Measurements from ENCODE around the gene FREM2. TPM values are rescaled to one million over a fixed set of nuclear protein-coding genes. Genes with fewer than 3 reads are reported as not detected.

Gene FREM2
- polyA plus RNA-seq, 2 of the 4 experiments (the other 2 are of a cell fraction), result not detected

GRCh38 chr13:38784036-38784880 lies 97.4 kb downstream of the FREM2 start:
- H3K4me1 ChIP-seq, result no peaks in the 10 kb centered on the region
- H3K9me3 ChIP-seq, result no peaks in the 10 kb centered on the region
- ChIA-PET CTCF (no interaction called here), POLR2A (no interaction called here)
- 37% methylated on average over 15 of the region's 15 CpGs for WGBS (ENCODE audit: missing lambda C conversion rate)
- DNase-seq (ENCODE audit: low read depth in 1 of 2, low spot score in 1 of 2) (no peak), ATAC-seq (no peak), FAIRE-seq (no peak)
- TF ChIP-seq USF2 (IDR thresholded peaks at IDR 0.05) (no peak), HDAC2 (IDR thresholded peaks at IDR 0.05) (no peak), HOXB5 (CRISPR knock-in tag; IDR thresholded peaks at IDR 0.05) (no peak), POLR2A (IDR thresholded peaks at IDR 0.05; ENCODE audit: low read length) (no peak), MYC (IDR thresholded peaks at IDR 0.05; ENCODE audit: borderline replicate concordance, low read length) (no peak), ELK1 (IDR thresholded peaks at IDR 0.05; ENCODE audit: low read depth, low read length) (no peak), HOXB13 (CRISPR knock-in tag; IDR thresholded peaks at IDR 0.05; ENCODE audit: low read depth) (no peak), MAFK (IDR thresholded peaks at IDR 0.05; ENCODE audit: partially characterized antibody) (no peak), RARB (CRISPR knock-in tag; IDR thresholded peaks at IDR 0.05) (no peak), EP300 (IDR thresholded peaks at IDR 0.05) (no peak), ZC3H11A (IDR thresholded peaks at IDR 0.05) (no peak), KDM1A (IDR thresholded peaks at IDR 0.05; ENCODE audit: low read depth) (no peak), RCOR1 (IDR thresholded peaks at IDR 0.05; ENCODE audit: low read depth, low read length) (no peak), FOSL2 (IDR thresholded peaks at IDR 0.05) (no peak), FOSL2 (CRISPR knock-in tag; IDR thresholded peaks at IDR 0.05) (no peak), JUNB (IDR thresholded peaks at IDR 0.05) (no peak)
- TF ChIP-seq, protein P1, sequence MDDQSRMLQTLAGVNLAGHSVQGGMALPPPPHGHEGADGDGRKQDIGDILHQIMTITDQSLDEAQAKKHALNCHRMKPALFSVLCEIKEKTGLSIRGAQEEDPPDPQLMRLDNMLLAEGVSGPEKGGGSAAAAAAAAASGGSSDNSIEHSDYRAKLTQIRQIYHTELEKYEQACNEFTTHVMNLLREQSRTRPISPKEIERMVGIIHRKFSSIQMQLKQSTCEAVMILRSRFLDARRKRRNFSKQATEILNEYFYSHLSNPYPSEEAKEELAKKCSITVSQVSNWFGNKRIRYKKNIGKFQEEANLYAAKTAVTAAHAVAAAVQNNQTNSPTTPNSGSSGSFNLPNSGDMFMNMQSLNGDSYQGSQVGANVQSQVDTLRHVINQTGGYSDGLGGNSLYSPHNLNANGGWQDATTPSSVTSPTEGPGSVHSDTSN (IDR thresholded peaks at IDR 0.05), result no peak
- TF ChIP-seq, protein P2, sequence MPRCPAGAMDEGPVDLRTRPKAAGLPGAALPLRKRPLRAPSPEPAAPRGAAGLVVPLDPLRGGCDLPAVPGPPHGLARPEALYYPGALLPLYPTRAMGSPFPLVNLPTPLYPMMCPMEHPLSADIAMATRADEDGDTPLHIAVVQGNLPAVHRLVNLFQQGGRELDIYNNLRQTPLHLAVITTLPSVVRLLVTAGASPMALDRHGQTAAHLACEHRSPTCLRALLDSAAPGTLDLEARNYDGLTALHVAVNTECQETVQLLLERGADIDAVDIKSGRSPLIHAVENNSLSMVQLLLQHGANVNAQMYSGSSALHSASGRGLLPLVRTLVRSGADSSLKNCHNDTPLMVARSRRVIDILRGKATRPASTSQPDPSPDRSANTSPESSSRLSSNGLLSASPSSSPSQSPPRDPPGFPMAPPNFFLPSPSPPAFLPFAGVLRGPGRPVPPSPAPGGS (IDR thresholded peaks at IDR 0.05), result no peak
- H3K27ac ChIP-seq, result no peak overlapping the region
- no peak overlapping the region for H3K4me2 ChIP-seq
- no peak overlapping the region for H3K4me3 ChIP-seq

GRCh38 chr13:38785042-38785441 lies 98.2 kb downstream of the FREM2 start:
- DNase-seq (ENCODE audit: low read depth in 1 of 2, low spot score in 1 of 2), result no peak
- FAIRE-seq, result no peak
- Histone ChIP-seq H3K4me1 (no peaks in the 10 kb centered on the region), H3K27ac (no peak overlapping the region), H3K4me3 (no peak overlapping the region), H3K4me2 (no peak overlapping the region), H3K9me3 (no peaks in the 10 kb centered on the region)
- TF ChIP-seq TFCP2L1 (CRISPR knock-in tag; IDR thresholded peaks at IDR 0.05), result no peak
- no peak for TF ChIP-seq CHD2 (IDR thresholded peaks at IDR 0.05; ENCODE audit: low read length, partially characterized antibody)
- TF ChIP-seq RCOR1 (IDR thresholded peaks at IDR 0.05; ENCODE audit: low read depth, low read length), result no peak
- no peak for TF ChIP-seq E2F6 (IDR thresholded peaks at IDR 0.05; ENCODE audit: borderline replicate concordance, low read depth)
- TF ChIP-seq ZSCAN20 (CRISPR knock-in tag; IDR thresholded peaks at IDR 0.05), result no peak
- 5% methylated on average over 2 of the region's 2 CpGs for WGBS (ENCODE audit: missing lambda C conversion rate)
- CTCF ChIA-PET, result no interaction called here
- no peak for ATAC-seq
- POLR2A ChIA-PET, result no interaction called here
